ENCODE data around the gene RNF10.
"Not testable (repeated sequence)": the region's sequence is repeated elsewhere in the genome, so short reads cannot be mapped to it uniquely, and the experiment has no call there.

RNF10 gene

GRCh38 chr12:120581998-120582397 lies 47.8 kb downstream of the RNF10 start:
- no peak for DNase-seq

GRCh38 chr12:120583478-120584030 lies 49.4 kb downstream of the RNF10 start:
- peak; percentile 84 for DNase-seq

- DNase-seq, result peak; percentile 40
Observed at GRCh38 chr12:120584343-120585149, 50.4 kb downstream of the RNF10 start.

- DNase-seq, result no peak
Observed at GRCh38 chr12:120586206-120586605, 52.0 kb downstream of the RNF10 start.

GRCh38 chr12:120586860-120587259 lies 52.7 kb downstream of the RNF10 start:
- DNase-seq, result no peak

GRCh38 chr12:120588371-120588770 lies 54.2 kb downstream of the RNF10 start:
- no peak for DNase-seq

GRCh38 chr12:120588948-120589930 lies 55.1 kb downstream of the RNF10 start:
- DNase-seq, result no peak

- no peak for DNase-seq
Observed at GRCh38 chr12:120590741-120591407, 56.7 kb downstream of the RNF10 start.

GRCh38 chr12:120592121-120593049 lies 58.2 kb downstream of the RNF10 start:
- no peak for DNase-seq

- no peak for DNase-seq
Observed at GRCh38 chr12:120596901-120597300, 62.7 kb downstream of the RNF10 start.

GRCh38 chr12:120597861-120598260 lies 63.7 kb downstream of the RNF10 start:
- DNase-seq, result no peak

- no peak for DNase-seq
Observed at GRCh38 chr12:120598674-120599463, 64.7 kb downstream of the RNF10 start.

- DNase-seq, result no peak
Observed at GRCh38 chr12:120599672-120600552, 65.8 kb downstream of the RNF10 start.

- not testable (repeated sequence) for DNase-seq
Observed at GRCh38 chr12:120602416-120602815, 68.3 kb downstream of the RNF10 start.

GRCh38 chr12:120610560-120610959 lies 76.4 kb downstream of the RNF10 start:
- DNase-seq, result no peak

- DNase-seq, result not testable (repeated sequence)
Observed at GRCh38 chr12:120611534-120611933, 77.4 kb downstream of the RNF10 start.

- DNase-seq, result no peak
Observed at GRCh38 chr12:120614848-120615247, 80.7 kb downstream of the RNF10 start.

- DNase-seq, result not testable (repeated sequence)
Observed at GRCh38 chr12:120617193-120617592, 83.0 kb downstream of the RNF10 start.

- DNase-seq, result not testable (repeated sequence)
Observed at GRCh38 chr12:120617767-120618166, 83.6 kb downstream of the RNF10 start.
